ENCODE measurements around the gene ABHD10. TPM values are rescaled to one million over a fixed set of nuclear protein-coding genes. Genes with fewer than 3 reads are reported as not detected.
A peak's percentile ranks its signal among the peaks of the same experiment; 100 is the strongest.

Gene ABHD10
- total RNA-seq, 1 experiment from 2014 or later = 57.6 TPM

DNA sequence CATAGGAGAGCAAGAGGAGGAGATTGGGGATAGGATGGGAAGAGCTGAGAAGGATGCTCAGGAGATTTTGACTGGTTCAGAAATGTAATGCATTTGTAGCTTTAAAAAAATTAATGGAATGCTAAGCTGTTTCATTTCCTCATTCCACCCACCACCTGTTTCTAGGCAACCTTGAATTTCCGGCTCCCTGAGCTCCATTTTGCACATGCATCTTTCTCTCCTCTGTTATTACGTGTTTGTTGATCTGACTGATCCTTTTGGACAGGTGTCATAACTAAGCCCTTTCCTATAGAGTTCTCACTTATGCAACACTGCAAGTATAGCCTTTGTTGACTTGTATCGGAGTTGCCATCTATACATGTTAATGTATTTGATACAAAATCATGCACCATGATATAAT lies 60.0 kb downstream of the ABHD10 start:
- Histone ChIP-seq H3F3A (ENCODE audit: insufficient read depth, low read depth) (no peaks in the 10 kb centered on the region), H3K9me3 (ENCODE audit: insufficient read depth, low read depth) (peaks cover 10% of the 10 kb centered on the region; the same call in 1 of the 2 replicates), H3K27me3 (ENCODE audit: insufficient read depth, low read depth) (no peaks in the 10 kb centered on the region), H2AFZ (0 out of 2 replicates have a peak overlapping the region, but pooled peaks have one; percentile 23), H3K4me1 (replicated peaks; ENCODE audit: insufficient read depth) (no peaks in the 10 kb centered on the region), H3K79me2 (ENCODE audit: low read depth) (no peaks in the 10 kb centered on the region), H4K20me1 (ENCODE audit: insufficient read depth) (no peaks in the 10 kb centered on the region), H3K27ac (no peak overlapping the region), H3K4me3 (no peak overlapping the region), H3K9me2 (ENCODE audit: insufficient read depth) (no peaks in the 10 kb centered on the region), H3K36me3 (ENCODE audit: low read depth) (no peaks in the 10 kb centered on the region), H3K4me2 (no peak overlapping the region)
- TF ChIP-seq, protein P1, sequence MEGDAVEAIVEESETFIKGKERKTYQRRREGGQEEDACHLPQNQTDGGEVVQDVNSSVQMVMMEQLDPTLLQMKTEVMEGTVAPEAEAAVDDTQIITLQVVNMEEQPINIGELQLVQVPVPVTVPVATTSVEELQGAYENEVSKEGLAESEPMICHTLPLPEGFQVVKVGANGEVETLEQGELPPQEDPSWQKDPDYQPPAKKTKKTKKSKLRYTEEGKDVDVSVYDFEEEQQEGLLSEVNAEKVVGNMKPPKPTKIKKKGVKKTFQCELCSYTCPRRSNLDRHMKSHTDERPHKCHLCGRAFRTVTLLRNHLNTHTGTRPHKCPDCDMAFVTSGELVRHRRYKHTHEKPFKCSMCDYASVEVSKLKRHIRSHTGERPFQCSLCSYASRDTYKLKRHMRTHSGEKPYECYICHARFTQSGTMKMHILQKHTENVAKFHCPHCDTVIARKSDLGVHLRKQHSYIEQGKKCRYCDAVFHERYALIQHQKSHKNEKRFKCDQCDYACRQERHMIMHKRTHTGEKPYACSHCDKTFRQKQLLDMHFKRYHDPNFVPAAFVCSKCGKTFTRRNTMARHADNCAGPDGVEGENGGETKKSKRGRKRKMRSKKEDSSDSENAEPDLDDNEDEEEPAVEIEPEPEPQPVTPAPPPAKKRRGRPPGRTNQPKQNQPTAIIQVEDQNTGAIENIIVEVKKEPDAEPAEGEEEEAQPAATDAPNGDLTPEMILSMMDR (conservative IDR thresholded peaks at IDR 0.05) = no peak
- TF ChIP-seq EZH2 (IDR thresholded peaks at IDR 0.05; ENCODE audit: low read depth) = no peak
- CTCF ChIA-PET = interaction anchor here (1.5 kb wide), 1 partner anchor 25 kb away, joined by 8 read pairs; no protein-coding TSS in a partner anchor
- DNase-seq = peak; percentile 58 to 68
- POLR2A ChIA-PET (ENCODE audit: unreplicated experiment) = interaction anchor here (0.5 to 1.0 kb wide), 10 partner anchors 15 to 1420 kb away, joined by 3 to 17 read pairs (median 4); partner anchors contain the start of genes ABHD10 and PHLDB2
- intact Hi-C loops (cut with micrococcal nuclease; ENCODE audit: unreplicated experiment) = no loop called here
- BruUV-seq (replicated peaks) = no TSS peak

DNA sequence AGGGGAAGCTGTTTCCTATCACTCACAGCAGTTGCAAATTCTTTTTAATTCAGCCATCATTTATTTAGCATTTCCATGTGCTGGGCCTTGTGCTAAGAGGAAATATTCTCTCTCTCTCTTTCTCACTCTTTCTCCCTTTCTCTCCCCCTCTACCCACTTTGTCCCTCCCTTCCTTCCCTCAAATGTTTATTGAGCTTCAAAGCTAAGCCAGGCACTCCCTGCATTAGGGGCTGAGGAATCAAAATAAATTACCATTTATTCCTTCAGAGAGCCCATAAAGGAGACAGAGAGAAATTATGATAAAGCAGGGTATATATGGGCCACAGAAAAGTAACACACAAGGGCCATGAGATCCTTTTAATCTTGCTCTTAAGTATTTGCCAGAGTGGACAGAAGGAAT lies 62.5 kb downstream of the ABHD10 start:
- Histone ChIP-seq H3F3A (ENCODE audit: insufficient read depth, low read depth) (no peaks in the 10 kb centered on the region), H3K4me3 (no peak overlapping the region), H3K79me2 (ENCODE audit: low read depth) (no peaks in the 10 kb centered on the region), H3K27me3 (ENCODE audit: insufficient read depth, low read depth) (no peaks in the 10 kb centered on the region), H3K9me2 (ENCODE audit: insufficient read depth) (no peaks in the 10 kb centered on the region), H3K27ac (no peak overlapping the region), H3K4me2 (no peak overlapping the region), H3K4me1 (replicated peaks; ENCODE audit: insufficient read depth) (no peaks in the 10 kb centered on the region), H2AFZ (no peak overlapping the region), H4K20me1 (ENCODE audit: insufficient read depth) (no peaks in the 10 kb centered on the region), H3K9me3 (ENCODE audit: insufficient read depth, low read depth) (peaks cover 10% of the 10 kb centered on the region; the same call in 1 of the 2 replicates), H3K36me3 (ENCODE audit: low read depth) (no peaks in the 10 kb centered on the region)
- ChIA-PET CTCF (no interaction called here), POLR2A (ENCODE audit: unreplicated experiment) (interaction anchor here (0.6 kb wide), 1 partner anchor 1621 kb away, joined by 3 read pairs; no protein-coding TSS in a partner anchor)
- no peak for DNase-seq
- BruUV-seq (replicated peaks) = no TSS peak
- intact Hi-C loops (cut with micrococcal nuclease; ENCODE audit: unreplicated experiment) = loop anchor here (10.0 kb wide), 1 partner anchor 467 kb away; no protein-coding TSS in a partner anchor
- TF ChIP-seq, protein P1 (conservative IDR thresholded peaks at IDR 0.05) = no peak
- no peak for TF ChIP-seq EZH2 (IDR thresholded peaks at IDR 0.05; ENCODE audit: low read depth)

DNA sequence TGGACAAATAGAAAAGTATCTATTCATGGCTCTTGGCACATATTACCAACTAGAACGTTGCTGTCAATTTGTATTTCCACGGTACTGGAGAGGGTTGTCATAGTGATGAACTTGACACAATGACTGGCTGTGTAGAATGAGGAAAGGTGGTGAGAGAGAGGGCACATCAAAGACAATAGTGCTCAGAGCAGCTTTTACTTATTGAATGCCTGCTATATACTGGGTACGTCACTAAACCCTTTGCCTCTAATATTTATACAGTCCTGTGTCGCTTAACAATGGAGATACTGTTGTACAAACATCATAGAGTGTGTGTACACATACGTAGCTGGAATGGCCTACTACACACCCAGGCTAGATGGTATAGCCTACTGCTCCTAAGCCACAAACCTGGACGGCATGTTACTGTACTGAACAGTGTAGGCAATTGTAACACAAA lies 64.0 kb downstream of the ABHD10 start:
- intact Hi-C loops (cut with micrococcal nuclease; ENCODE audit: unreplicated experiment) = loop anchor here (1.0 to 10.0 kb wide), 4 partner anchors 44 to 468 kb away; partner anchors contain the start of gene C3orf52
- H3K27me3 ChIP-seq (ENCODE audit: insufficient read depth, low read depth) = no peaks in the 10 kb centered on the region
- POLR2A ChIA-PET (ENCODE audit: unreplicated experiment) = interaction anchor here (0.6 to 0.7 kb wide), 3 partner anchors 9 to 192 kb away, joined by 3 to 6 read pairs (median 4); no protein-coding TSS in a partner anchor
- CTCF ChIA-PET = interaction anchor here (0.6 to 1.6 kb wide), 9 partner anchors 11 to 374 kb away, joined by 3 to 17 read pairs (median 4); partner anchors contain the start of gene ABHD10
- H3K36me3 ChIP-seq (ENCODE audit: low read depth) = no peaks in the 10 kb centered on the region
- no peak for TF ChIP-seq EZH2 (IDR thresholded peaks at IDR 0.05; ENCODE audit: low read depth)
- TF ChIP-seq, protein P1 (conservative IDR thresholded peaks at IDR 0.05) = no peak
- H3K4me1 ChIP-seq (replicated peaks; ENCODE audit: insufficient read depth) = no peaks in the 10 kb centered on the region
- no peaks in the 10 kb centered on the region for H4K20me1 ChIP-seq (ENCODE audit: insufficient read depth)
- DNase-seq = no peak
- no TSS peak for BruUV-seq (replicated peaks)
- H3K9me2 ChIP-seq (ENCODE audit: insufficient read depth) = no peaks in the 10 kb centered on the region
- no peak overlapping the region for H3K4me2 ChIP-seq
- H3K79me2 ChIP-seq (ENCODE audit: low read depth) = no peaks in the 10 kb centered on the region
- H3K27ac ChIP-seq = no peak overlapping the region
- H2AFZ ChIP-seq = no peak overlapping the region
- no peaks in the 10 kb centered on the region for H3F3A ChIP-seq (ENCODE audit: insufficient read depth, low read depth)
- H3K9me3 ChIP-seq (ENCODE audit: insufficient read depth, low read depth) = 0 out of 2 replicates have a peak, but pooled peaks cover 8% of the 10 kb centered on the region
- no peak overlapping the region for H3K4me3 ChIP-seq

Other genes with a start within 250 kb of the ABHD10 start
- gene PHLDB2, start 119.8 kb upstream of the ABHD10 start, total RNA-seq (2021) = 42.7 and 55.0 TPM in 2 replicates
- gene TAGLN3, start 19.9 kb downstream of the ABHD10 start, total RNA-seq (2021) = not detected in 2 replicates
- gene TMPRSS7, start 55.7 kb downstream of the ABHD10 start, total RNA-seq (2021) = 0.23 TPM in 1 of 2 replicates, not detected in the other
- gene C3orf52, start 107.4 kb downstream of the ABHD10 start, total RNA-seq (2021) = 7.5 and 9.9 TPM in 2 replicates
- not detected in 2 replicates for gene GCSAM, start 154.2 kb downstream of the ABHD10 start, total RNA-seq (2021)